AG10803 (cell line): ENCODE measurements around the gene PLEKHG2.

Source experiments
- DNase-seq: peaks from one replicate; pipeline ENCODE4 v3.0.0; 2010; ENCODE audit warnings: low read depth
- H3K4me3 ChIP-seq: 2 replicates; pipeline ENCODE4 v1.5.1; 2011; ENCODE audit warnings: mild to moderate bottlenecking, low read length, control low read depth
- CTCF ChIP-seq: conservative IDR thresholded peaks from 2 replicates; pipeline ENCODE4 v1.5.1; 2011; ENCODE audit warnings: mild to moderate bottlenecking, low read length, control low read depth, inconsistent platforms

Gene PLEKHG2

GRCh38 chr19:39405261-39405957, 7.1 kb upstream of the PLEKHG2 start:
- DNase-seq: no peak
- TF ChIP-seq CTCF: no peak
- H3K4me3 ChIP-seq: no peak overlapping the region; the same call in 1 of the 2 replicates

GRCh38 chr19:39405958-39406655, 6.4 kb upstream of the PLEKHG2 start:
- no peak for DNase-seq
- TF ChIP-seq CTCF: no peak
- H3K4me3 ChIP-seq: peak overlapping the region; percentile 61

- H3K4me3 ChIP-seq: peak within 1 kb of the TSS; percentile 95
- DNase-seq: peak; percentile 84
- TF ChIP-seq CTCF: 0 out of 2 replicates have a peak, but pooled peaks have one; percentile 1
Measured at GRCh38 chr19:39406656-39407409, 5.6 kb upstream of the PLEKHG2 start, which contains the start of gene ZFP36. TSS of gene ZFP36 (plus strand) at chr19:39406847. CDS start at chr19:39406905, 58 bp downstream.

DNA sequence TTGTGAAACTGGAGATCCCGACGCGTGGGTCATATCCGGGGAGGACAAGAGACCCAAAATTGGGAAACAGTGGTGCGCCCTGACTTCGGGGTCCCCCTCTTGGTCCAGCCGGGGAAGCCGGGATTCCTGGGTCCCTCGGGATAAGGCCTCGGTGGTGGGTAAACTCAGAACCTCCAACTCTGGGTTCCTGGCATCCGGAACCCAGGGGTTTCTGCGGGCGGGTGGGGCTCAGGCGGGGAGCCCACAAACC, 5.1 kb upstream of the PLEKHG2 start:
- H3K4me3 ChIP-seq: peak overlapping the region; percentile 95
- no peak for TF ChIP-seq CTCF
- DNase-seq: peak; percentile 43

GRCh38 chr19:39407660-39408391, 4.6 kb upstream of the PLEKHG2 start:
- no peak for TF ChIP-seq CTCF
- DNase-seq: peak; percentile 28
- H3K4me3 ChIP-seq: peak overlapping the region; percentile 95

- TF ChIP-seq CTCF: no peak
- DNase-seq: peak; percentile 53
- peak overlapping the region; percentile 95 for H3K4me3 ChIP-seq
Measured at GRCh38 chr19:39408392-39409207, 3.9 kb upstream of the PLEKHG2 start.
